Erythroblast (primary cell): Measurements from ENCODE around the gene FLT3.

Experiments used
- GATA1 ChIP-seq: IDR thresholded peaks from 2 replicates; pipeline ENCODE4 v1.6.1; 2011; ENCODE audit warnings: low read depth, mild to moderate bottlenecking, control low read depth, low read length, moderate library complexity
- POLR2A ChIP-seq: IDR thresholded peaks from 2 replicates; pipeline ENCODE4 v1.6.1; 2011; ENCODE audit warnings: mild to moderate bottlenecking, low read length

GRCh38 chr13:28043224-28043623, 57.2 kb downstream of the FLT3 start:
- TF ChIP-seq POLR2A (no peak), GATA1 (no peak)
